OCI-LY7 (cell line): ENCODE results near the gene ROBO1. TPM values are rescaled to one million over a fixed set of nuclear protein-coding genes. Genes with fewer than 3 reads are reported as not detected.

Source experiments
- BruUV-seq: library from RNA; stranded (reverse); fragments of 400-500 nt; replicated peaks from 2 replicates; lab custom pipeline; 2021; lab: Mats Ljungman, UMichigan
- CTCF ChIA-PET: fragments of 300-600 bp; sonication (Branson Sonifier 250); formaldehyde crosslinking; loops from one replicate; lab custom pipeline; 2022; ENCODE audit warnings: antibody characterized with exemption; ENCODE audit not compliant: unreplicated experiment; lab: Charles Lee
- POLR2A ChIA-PET: fragments of 300-600 bp; sonication (Branson Sonifier 250); formaldehyde crosslinking; loops from one replicate; lab custom pipeline; 2022; ENCODE audit warnings: antibody characterized with exemption; lab: Charles Lee
- DNase-seq: peaks from one replicate; pipeline ENCODE4 v3.0.0-alpha.2; 2015; ENCODE audit warnings: low spot score
- H2AFZ ChIP-seq: fragments of 200-600 bp; sonication (generic), shearing (Covaris generic); 2 replicates; pipeline ENCODE4 v1.6.1; 2014; ENCODE audit warnings: mild to moderate bottlenecking, antibody characterized with exemption, low read length, moderate library complexity
- H3K27ac ChIP-seq: fragments of 200-600 bp; sonication (generic); 2 replicates; pipeline ENCODE4 v1.5.1; 2014; ENCODE audit warnings: mixed run types, low read depth, mild to moderate bottlenecking, moderate library complexity, low read length, inconsistent platforms; ENCODE audit not compliant: poor library complexity, severe bottlenecking
- H3K36me3 ChIP-seq: fragments of 200-600 bp; sonication (generic); 2 replicates; pipeline ENCODE4 v1.6.1; 2014; ENCODE audit warnings: mild to moderate bottlenecking, antibody characterized with exemption, low read length, moderate library complexity, mixed read lengths; ENCODE audit not compliant: insufficient read depth
- H3K4me1 ChIP-seq: fragments of 200-600 bp; sonication (generic); 2 replicates; pipeline ENCODE4 v1.5.1; 2014; ENCODE audit warnings: mild to moderate bottlenecking, low read length; ENCODE audit not compliant: insufficient read depth, poor library complexity, severe bottlenecking
- H3K4me2 ChIP-seq: fragments of 200-600 bp; sonication (generic); 2 replicates; pipeline ENCODE4 v1.6.1; 2014; ENCODE audit warnings: mild to moderate bottlenecking, low read length
- H3K4me3 ChIP-seq: fragments of 200-600 bp; sonication (generic); 2 replicates; pipeline ENCODE4 v1.5.1; 2014; ENCODE audit warnings: mild to moderate bottlenecking, low read depth, low read length; ENCODE audit not compliant: poor library complexity, severe bottlenecking
- H3K79me2 ChIP-seq: fragments of 200-600 bp; sonication (generic); 2 replicates; pipeline ENCODE4 v1.6.1; 2016; ENCODE audit warnings: low read depth, mild to moderate bottlenecking, low read length, moderate library complexity, mixed read lengths; ENCODE audit not compliant: insufficient read depth
- H3K9me2 ChIP-seq: fragments of 200-600 bp; sonication (generic); 2 replicates; pipeline ENCODE4 v1.6.1; 2016; ENCODE audit warnings: mild to moderate bottlenecking, low read length, mixed read lengths; ENCODE audit not compliant: insufficient read depth
- H3K9me3 ChIP-seq: fragments of 200-600 bp; sonication (generic); 2 replicates; pipeline ENCODE4 v1.6.1; 2014; ENCODE audit warnings: mild to moderate bottlenecking, mixed run types, low read length, mixed read lengths
- H4K20me1 ChIP-seq: fragments of 200-600 bp; sonication (generic); 2 replicates; pipeline ENCODE4 v1.6.1; 2014; ENCODE audit warnings: mild to moderate bottlenecking, antibody characterized with exemption, low read length, moderate library complexity, mixed read lengths; ENCODE audit not compliant: insufficient read depth
- CTCF ChIP-seq: fragments of 200-600 bp; sonication (generic); conservative IDR thresholded peaks from 2 replicates; pipeline ENCODE4 v1.5.1; 2014; ENCODE audit warnings: mild to moderate bottlenecking, antibody characterized with exemption, low read length, moderate library complexity, mixed read lengths
- EZH2phosphoT487 ChIP-seq: fragments of 200-600 bp; sonication (generic); IDR thresholded peaks from 2 replicates; pipeline ENCODE4 v1.6.1; 2018; ENCODE audit warnings: low read depth, borderline replicate concordance, mild to moderate bottlenecking, mixed run types, antibody characterized with exemption, low read length, moderate library complexity, mixed read lengths
- intact Hi-C: fragments of 100-400 bp; cut with micrococcal nuclease; formaldehyde crosslinking; loops from one replicate; pipeline ENCODE4 v1.10.0; 2022; ENCODE audit not compliant: unreplicated experiment
- total RNA-seq, 2 experiments: library from RNA; depleted of rRNA in 1 of 2; stranded (reverse); fragments of >200 nt in 1 of 2; shearing (Covaris generic) in 1 of 2; gene quantifications; 2 replicates each; pipeline ENCODE4 v1.2.3, GENCODE V29; 2014 to 2022

The ROBO1 gene
- total RNA-seq, 2 experiments from 2014 or later: not detected

GRCh38 chr3:79067734-79068133 lies 700.1 kb downstream of the ROBO1 start:
- H4K20me1 ChIP-seq: no peaks in the 10 kb centered on the region
- H2AFZ ChIP-seq: no peak overlapping the region
- H3K4me3 ChIP-seq: no peak overlapping the region
- H3K79me2 ChIP-seq: no peaks in the 10 kb centered on the region
- BruUV-seq: no TSS peak
- ChIA-PET CTCF (no interaction called here), POLR2A (no interaction called here)
- H3K9me3 ChIP-seq: no peaks in the 10 kb centered on the region
- intact Hi-C loops: no loop called here
- H3K9me2 ChIP-seq: no peaks in the 10 kb centered on the region
- no peaks in the 10 kb centered on the region for H3K36me3 ChIP-seq
- TF ChIP-seq EZH2phosphoT487 (no peak), CTCF (no peak)
- no peak overlapping the region for H3K4me2 ChIP-seq
- H3K27ac ChIP-seq: no peak overlapping the region
- H3K4me1 ChIP-seq: no peaks in the 10 kb centered on the region
- DNase-seq: no peak

- Histone ChIP-seq H3K4me3 (no peak overlapping the region), H3K9me3 (no peaks in the 10 kb centered on the region), H3K9me2 (no peaks in the 10 kb centered on the region), H2AFZ (no peak overlapping the region), H3K36me3 (no peaks in the 10 kb centered on the region), H4K20me1 (no peaks in the 10 kb centered on the region), H3K79me2 (no peaks in the 10 kb centered on the region), H3K4me2 (no peak overlapping the region), H3K27ac (no peak overlapping the region), H3K4me1 (no peaks in the 10 kb centered on the region)
- intact Hi-C loops: no loop called here
- BruUV-seq: no TSS peak
- TF ChIP-seq CTCF (no peak), EZH2phosphoT487 (no peak)
- no peak for DNase-seq
- ChIA-PET CTCF (no interaction called here), POLR2A (no interaction called here)
Measured at GRCh38 chr3:79066481-79066880, 701.3 kb downstream of the ROBO1 start.

- Histone ChIP-seq H3K9me3 (no peaks in the 10 kb centered on the region), H3K4me3 (no peak overlapping the region), H3K79me2 (no peaks in the 10 kb centered on the region), H2AFZ (no peak overlapping the region), H4K20me1 (no peaks in the 10 kb centered on the region), H3K4me2 (no peak overlapping the region), H3K9me2 (no peaks in the 10 kb centered on the region), H3K4me1 (no peaks in the 10 kb centered on the region), H3K27ac (no peak overlapping the region), H3K36me3 (no peaks in the 10 kb centered on the region)
- POLR2A ChIA-PET: interaction anchor here (0.7 kb wide), 1 partner anchor 770 kb away, joined by 3 read pairs; no protein-coding TSS in a partner anchor
- no TSS peak for BruUV-seq
- TF ChIP-seq EZH2phosphoT487: no peak
- TF ChIP-seq CTCF: no peak
- no peak for DNase-seq
- CTCF ChIA-PET: no interaction called here
- intact Hi-C loops: no loop called here
Measured at GRCh38 chr3:79063624-79064023, 704.2 kb downstream of the ROBO1 start.
